Myocyte (in vitro differentiated cells): ENCODE results near the gene UVSSA. TPM values are rescaled to one million over a fixed set of nuclear protein-coding genes. Genes with fewer than 3 reads are reported as not detected.
"Not testable (repeated sequence)": the region's sequence is repeated elsewhere in the genome, so short reads cannot be mapped to it uniquely, and the experiment has no call there.

ENCODE experiments used
- DNase-seq: peaks from one replicate; pipeline ENCODE4 v3.0.0-alpha.2; 2012; ENCODE audit warnings: low read depth
- total RNA-seq: library from RNA; depleted of rRNA; stranded (reverse); fragments of >200 nt; gene quantifications from 2 replicates; pipeline ENCODE4 v1.2.3, GENCODE V29; 2014

UVSSA gene
- total RNA-seq, 1 donor from 2014 or later = 7.9 TPM

DNA sequence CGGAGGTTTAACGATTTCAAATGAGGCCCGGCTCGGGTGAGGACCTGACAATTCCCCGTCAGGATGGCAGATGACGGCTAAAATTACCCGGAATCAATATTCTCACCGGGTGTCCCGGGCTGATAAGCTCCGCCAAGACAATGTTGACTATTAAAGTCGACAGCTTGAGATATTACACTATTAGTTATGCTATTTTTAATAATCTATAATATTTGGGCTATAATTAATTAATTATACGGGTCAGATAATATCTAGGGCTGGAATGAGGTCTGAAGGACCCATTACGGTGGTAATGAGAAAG lies 68.6 kb downstream of the UVSSA start:
- DNase-seq = no peak

- DNase-seq = no peak
These were observed 69.3 kb downstream of the UVSSA start for GRCh38 chr4:1416051-1416947.

GRCh38 chr4:1416948-1417260 lies 69.9 kb downstream of the UVSSA start:
- no peak for DNase-seq

DNA sequence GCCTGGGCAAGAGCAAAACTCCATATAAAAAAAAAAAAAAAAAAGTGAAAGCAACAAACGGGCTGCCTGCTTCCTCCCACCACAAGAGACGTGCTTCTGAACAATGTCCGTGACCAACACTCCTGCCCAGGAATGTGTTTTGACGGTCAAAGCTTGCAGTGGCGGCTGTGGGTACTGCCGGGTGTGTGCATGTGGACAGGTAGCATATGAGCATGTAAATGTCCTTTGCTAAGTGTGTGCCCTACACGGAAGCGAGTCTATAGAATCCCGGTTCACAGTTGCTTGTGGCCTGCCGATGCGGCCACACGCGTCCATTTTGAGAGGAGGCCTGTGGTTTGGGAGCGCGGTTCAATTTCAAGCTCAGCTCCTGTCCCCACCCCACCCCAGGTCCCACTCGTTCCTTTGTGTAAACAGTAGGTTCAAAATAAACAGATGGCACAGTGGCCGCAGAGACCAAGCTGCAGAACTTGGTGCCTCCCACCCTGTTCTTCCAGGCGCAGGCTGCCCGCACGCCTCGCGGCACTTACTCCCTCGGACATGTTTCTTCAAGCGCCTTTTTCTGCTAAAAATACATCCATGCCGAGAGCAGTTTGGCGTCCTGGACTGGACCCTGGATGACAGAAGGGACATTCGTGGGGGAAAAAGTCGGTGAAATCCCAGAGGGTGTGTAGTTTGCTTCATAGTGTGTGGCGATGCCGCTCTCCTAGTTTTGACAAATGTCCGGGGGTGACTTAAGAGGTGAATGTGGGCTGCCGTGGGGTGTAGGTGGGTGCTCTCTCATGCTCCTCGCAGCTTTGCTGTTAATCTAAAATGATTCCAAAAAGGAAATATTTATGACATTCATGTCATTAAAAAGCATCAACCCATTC lies 70.7 kb downstream of the UVSSA start:
- DNase-seq = no peak

DNA sequence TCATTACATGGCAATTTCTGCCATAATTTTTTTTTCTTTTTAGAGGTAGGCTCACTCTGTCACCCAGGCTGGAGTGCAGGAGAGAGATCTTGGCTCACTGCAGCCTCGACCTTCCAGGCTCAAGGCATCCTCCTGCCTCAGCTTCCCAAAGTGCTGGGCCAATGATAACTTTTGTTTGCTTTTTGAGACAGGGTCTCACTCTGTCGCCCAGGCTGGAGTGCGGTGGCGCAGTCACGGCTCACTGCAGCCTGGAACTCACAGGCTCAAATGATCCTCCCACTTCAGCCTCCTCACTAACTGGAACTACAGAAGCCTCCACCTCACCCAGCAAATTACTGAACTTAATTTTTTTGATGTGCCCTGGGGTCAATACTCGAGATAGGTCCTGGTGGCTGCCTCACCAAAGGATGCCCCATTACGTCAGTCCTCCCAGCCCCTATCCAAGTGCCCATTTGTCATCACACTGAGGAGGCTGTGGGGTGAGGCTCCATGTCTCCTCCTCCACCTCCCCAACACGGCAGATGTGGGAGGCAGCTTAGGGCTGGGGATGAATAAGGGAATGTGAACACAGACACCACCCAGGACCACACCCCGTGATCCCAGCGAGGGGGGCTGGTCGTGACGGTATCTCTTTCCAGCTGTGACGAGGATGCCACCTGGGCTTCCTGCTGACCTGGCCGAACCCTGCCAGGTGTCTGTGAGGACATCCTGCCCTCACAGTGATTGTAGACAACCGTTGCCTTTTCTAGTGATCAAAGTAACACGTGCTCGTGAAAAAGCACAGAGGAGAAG lies 71.7 kb downstream of the UVSSA start:
- no peak for DNase-seq

DNA sequence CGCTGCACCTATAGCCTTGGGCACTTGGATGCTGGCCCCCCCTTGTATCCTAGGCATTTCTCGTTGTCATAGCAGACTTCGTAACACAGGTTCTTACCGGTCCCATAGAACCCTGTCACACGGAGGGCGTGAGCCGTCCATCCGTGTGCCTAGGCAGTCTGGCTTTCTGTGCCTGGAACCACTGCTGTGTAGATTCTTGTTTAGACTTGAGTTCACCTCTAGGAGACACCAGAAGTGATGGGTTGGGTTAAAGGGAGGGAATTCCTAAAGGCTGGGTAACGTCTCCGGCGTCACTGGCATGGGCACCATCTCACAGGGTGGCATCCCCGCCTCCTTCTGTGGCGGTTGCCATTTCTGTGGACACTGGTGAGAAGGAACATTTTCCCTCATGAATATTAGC lies 72.7 kb downstream of the UVSSA start:
- DNase-seq = no peak

- no peak for DNase-seq
These were observed 74.6 kb downstream of the UVSSA start for GRCh38 chr4:1421657-1422056.

- no peak for DNase-seq
These were observed 80.0 kb downstream of the UVSSA start for GRCh38 chr4:1427010-1427409.

DNA sequence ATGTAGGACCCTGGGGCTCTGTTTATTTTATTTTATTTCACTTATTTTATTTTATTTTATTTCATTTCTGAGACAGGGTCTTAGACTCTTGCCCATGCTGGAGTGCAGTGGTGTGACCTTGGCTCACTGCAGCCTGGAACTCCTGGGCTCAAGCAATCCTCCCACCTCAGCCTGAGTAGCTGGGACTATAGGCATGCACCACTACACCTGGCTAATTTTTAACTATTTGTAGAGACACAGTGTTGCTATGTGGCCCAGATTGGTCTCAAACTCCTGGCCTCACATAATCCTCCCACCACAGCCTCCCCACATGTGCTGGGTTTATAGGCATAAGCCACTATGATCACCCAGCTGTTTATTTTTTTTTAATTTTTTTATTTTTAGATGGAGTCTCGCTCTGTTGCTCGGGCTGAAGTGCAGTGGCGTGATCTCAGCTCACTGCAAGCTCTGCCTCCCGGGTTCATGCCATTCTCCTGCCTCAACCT lies 96.7 kb downstream of the UVSSA start:
- not testable (repeated sequence) for DNase-seq

Other genes with a start within 250 kb of the UVSSA start
- not detected in 2 replicates for gene RNF212, start 233.6 kb upstream of the UVSSA start, total RNA-seq
- gene SPON2, start 174.6 kb upstream of the UVSSA start, total RNA-seq = 0.47 and 3.7 TPM in 2 replicates
- gene CTBP1, start 98.1 kb upstream of the UVSSA start, total RNA-seq = 179 and 259 TPM in 2 replicates
- 42.9 and 47.8 TPM in 2 replicates for gene MAEA, start 57.3 kb upstream of the UVSSA start, total RNA-seq
- gene NKX1-1, start 59.2 kb downstream of the UVSSA start, total RNA-seq = not detected in 2 replicates